Measurements from ENCODE around the gene PDZD2. TPM values are rescaled to one million over a fixed set of nuclear protein-coding genes. Genes with fewer than 3 reads are reported as not detected.

PDZD2 gene
- total RNA-seq, 1 experiment from 2014 or later, result 0.37 TPM

DNA sequence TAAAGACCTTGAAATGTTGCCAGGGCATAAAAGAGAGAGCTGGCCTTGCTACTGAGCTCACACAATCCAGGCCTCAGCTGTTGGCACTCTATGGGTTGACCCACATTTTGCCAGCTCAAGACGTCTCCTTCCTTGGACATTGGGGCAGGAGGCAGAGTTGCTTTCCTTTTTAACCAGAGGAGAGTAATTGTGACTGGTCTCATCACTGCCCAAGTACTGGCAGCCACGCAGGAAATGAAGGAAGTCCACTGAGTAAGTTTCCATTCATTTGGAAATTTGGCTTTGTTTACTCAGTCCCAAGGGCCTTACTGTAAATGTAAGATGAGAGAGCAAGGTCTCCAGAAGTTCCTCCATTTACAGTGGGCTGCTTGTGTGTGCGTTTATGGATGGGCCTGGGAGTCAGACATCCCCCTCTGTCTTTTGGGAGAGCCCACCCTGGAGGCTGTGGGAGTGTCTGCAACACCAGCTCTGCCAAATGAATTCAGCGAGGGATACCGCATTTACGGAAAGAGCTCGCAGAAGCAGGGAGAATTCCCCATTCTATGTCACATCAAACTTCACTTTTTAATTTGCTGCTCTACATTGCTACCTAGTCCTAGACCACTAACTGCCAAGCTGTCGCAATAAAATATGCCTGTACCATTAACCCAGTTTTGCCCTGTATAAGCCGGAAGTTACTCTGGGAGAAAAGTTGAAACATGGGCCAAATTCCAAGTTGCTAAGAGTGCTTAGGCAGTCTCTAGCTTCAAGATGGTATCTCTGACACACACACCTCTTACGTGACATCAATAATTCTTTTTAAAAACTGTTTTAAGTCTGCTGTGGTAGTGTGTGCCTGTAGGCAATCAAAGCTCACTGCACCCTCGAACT is 24.5 kb upstream of the PDZD2 start:
- H3K4me1 ChIP-seq (ENCODE audit: control insufficient read depth in 1 of 2, insufficient read depth in 2 of 2, low read length in 2 of 2), result no peaks in the 10 kb centered on the region
- no peaks in the 10 kb centered on the region for H4K20me1 ChIP-seq (ENCODE audit: insufficient read depth)
- intact Hi-C loops (cut with micrococcal nuclease), result no loop called here
- H3K9me2 ChIP-seq (ENCODE audit: insufficient read depth), result no peaks in the 10 kb centered on the region
- no peak for ATAC-seq
- no peak for DNase-seq (ENCODE audit: low read depth, low spot score)
- no peak overlapping the region for H3K27ac ChIP-seq (ENCODE audit: low read depth, low read length)
- no peaks in the 10 kb centered on the region for H3K27me3 ChIP-seq (ENCODE audit: insufficient read depth, low read length)
- H3K9ac ChIP-seq (ENCODE audit: low read length), result no peak overlapping the region
- H3K4me3 ChIP-seq (replicated peaks in 1 of 2; ENCODE audit: low read depth in 1 of 2, low read length in 2 of 2), result no peak overlapping the region
- BruUV-seq (replicated peaks), result no TSS peak
- CTCF ChIA-PET, result no interaction called here
- no peaks in the 10 kb centered on the region for H3K79me2 ChIP-seq (ENCODE audit: insufficient read depth, low read length)
- H3K9me3 ChIP-seq (ENCODE audit: control insufficient read depth in 1 of 2, insufficient read depth in 1 of 2, low read depth in 1 of 2, low read length in 2 of 2), result no peaks in the 10 kb centered on the region
- POLR2A ChIA-PET, result no interaction called here
- no peak overlapping the region for H2AFZ ChIP-seq (ENCODE audit: low read depth, low read length, poor library complexity, severe bottlenecking)
- no peak overlapping the region for H3K4me2 ChIP-seq (ENCODE audit: low read length)
- no peaks in the 10 kb centered on the region for H3K36me3 ChIP-seq (ENCODE audit: control insufficient read depth in 1 of 2, insufficient read depth in 2 of 2, low read length in 2 of 2)
- RAD21 ChIA-PET (ENCODE audit: low non-redundant PET in 1 of 2, low total read pairs in 2 of 2, uncharacterized antibody in 2 of 2, unreplicated experiment in 2 of 2), result no interaction called here
- TF ChIP-seq, protein P1, sequence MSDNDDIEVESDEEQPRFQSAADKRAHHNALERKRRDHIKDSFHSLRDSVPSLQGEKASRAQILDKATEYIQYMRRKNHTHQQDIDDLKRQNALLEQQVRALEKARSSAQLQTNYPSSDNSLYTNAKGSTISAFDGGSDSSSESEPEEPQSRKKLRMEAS (IDR thresholded peaks at IDR 0.05), result no peak
- TF ChIP-seq YY1 (IDR thresholded peaks at IDR 0.05; ENCODE audit: extremely low read depth, insufficient replicate concordance, low read depth, low read length) (no peak), FOSL1 (IDR thresholded peaks at IDR 0.05; ENCODE audit: low read depth) (no peak), EZH2phosphoT487 (IDR thresholded peaks at IDR 0.05; ENCODE audit: borderline replicate concordance) (no peak), ZNF274 (IDR thresholded peaks at IDR 0.05; ENCODE audit: low read depth, low read length) (no peak), ZFX (IDR thresholded peaks at IDR 0.05) (no peak), JUND (IDR thresholded peaks at IDR 0.05) (no peak), POLR2AphosphoS5 (IDR thresholded peaks at IDR 0.05; ENCODE audit: low read depth, low read length) (no peak), CEBPB (IDR thresholded peaks at IDR 0.05; ENCODE audit: low read depth) (no peak), CBX3 (IDR thresholded peaks at IDR 0.05; ENCODE audit: low read depth) (no peak), RAD21 (IDR thresholded peaks at IDR 0.05; ENCODE audit: low read depth) (no peak)
- TF ChIP-seq, protein P2, sequence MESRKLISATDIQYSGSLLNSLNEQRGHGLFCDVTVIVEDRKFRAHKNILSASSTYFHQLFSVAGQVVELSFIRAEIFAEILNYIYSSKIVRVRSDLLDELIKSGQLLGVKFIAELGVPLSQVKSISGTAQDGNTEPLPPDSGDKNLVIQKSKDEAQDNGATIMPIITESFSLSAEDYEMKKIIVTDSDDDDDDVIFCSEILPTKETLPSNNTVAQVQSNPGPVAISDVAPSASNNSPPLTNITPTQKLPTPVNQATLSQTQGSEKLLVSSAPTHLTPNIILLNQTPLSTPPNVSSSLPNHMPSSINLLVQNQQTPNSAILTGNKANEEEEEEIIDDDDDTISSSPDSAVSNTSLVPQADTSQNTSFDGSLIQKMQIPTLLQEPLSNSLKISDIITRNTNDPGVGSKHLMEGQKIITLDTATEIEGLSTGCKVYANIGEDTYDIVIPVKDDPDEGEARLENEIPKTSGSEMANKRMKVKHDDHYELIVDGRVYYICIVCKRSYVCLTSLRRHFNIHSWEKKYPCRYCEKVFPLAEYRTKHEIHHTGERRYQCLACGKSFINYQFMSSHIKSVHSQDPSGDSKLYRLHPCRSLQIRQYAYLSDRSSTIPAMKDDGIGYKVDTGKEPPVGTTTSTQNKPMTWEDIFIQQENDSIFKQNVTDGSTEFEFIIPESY (IDR thresholded peaks at IDR 0.05; ENCODE audit: extremely low read depth, insufficient replicate concordance, low read length), result no peak
- TF ChIP-seq, protein P3, sequence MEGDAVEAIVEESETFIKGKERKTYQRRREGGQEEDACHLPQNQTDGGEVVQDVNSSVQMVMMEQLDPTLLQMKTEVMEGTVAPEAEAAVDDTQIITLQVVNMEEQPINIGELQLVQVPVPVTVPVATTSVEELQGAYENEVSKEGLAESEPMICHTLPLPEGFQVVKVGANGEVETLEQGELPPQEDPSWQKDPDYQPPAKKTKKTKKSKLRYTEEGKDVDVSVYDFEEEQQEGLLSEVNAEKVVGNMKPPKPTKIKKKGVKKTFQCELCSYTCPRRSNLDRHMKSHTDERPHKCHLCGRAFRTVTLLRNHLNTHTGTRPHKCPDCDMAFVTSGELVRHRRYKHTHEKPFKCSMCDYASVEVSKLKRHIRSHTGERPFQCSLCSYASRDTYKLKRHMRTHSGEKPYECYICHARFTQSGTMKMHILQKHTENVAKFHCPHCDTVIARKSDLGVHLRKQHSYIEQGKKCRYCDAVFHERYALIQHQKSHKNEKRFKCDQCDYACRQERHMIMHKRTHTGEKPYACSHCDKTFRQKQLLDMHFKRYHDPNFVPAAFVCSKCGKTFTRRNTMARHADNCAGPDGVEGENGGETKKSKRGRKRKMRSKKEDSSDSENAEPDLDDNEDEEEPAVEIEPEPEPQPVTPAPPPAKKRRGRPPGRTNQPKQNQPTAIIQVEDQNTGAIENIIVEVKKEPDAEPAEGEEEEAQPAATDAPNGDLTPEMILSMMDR (IDR thresholded peaks at IDR 0.05 in 2 of 3, conservative IDR thresholded peaks at IDR 0.05 in 1 of 3; ENCODE audit: borderline replicate concordance in 1 of 3, insufficient read depth in 1 of 3, low read depth in 2 of 3, low read length in 2 of 3), result no peak
